DMS 273 (cell line): ENCODE data around the gene ATXN7L1.
"Not testable (repeated sequence)": the region's sequence is repeated elsewhere in the genome, so short reads cannot be mapped to it uniquely, and the experiment has no call there.

Source experiments
- DNase-seq: peaks from one replicate; lab custom pipeline; 2025; ENCODE audit not compliant: unreplicated experiment; lab: John Stamatoyannopoulos, UW

Gene ATXN7L1

GRCh38 chr7:105806592-105807447, 69.6 kb downstream of the ATXN7L1 start:
- no peak for DNase-seq

- no peak for DNase-seq
Measured at GRCh38 chr7:105805447-105806019, 70.9 kb downstream of the ATXN7L1 start.

- no peak for DNase-seq
Measured at GRCh38 chr7:105803429-105803736, 73.0 kb downstream of the ATXN7L1 start.

DNA sequence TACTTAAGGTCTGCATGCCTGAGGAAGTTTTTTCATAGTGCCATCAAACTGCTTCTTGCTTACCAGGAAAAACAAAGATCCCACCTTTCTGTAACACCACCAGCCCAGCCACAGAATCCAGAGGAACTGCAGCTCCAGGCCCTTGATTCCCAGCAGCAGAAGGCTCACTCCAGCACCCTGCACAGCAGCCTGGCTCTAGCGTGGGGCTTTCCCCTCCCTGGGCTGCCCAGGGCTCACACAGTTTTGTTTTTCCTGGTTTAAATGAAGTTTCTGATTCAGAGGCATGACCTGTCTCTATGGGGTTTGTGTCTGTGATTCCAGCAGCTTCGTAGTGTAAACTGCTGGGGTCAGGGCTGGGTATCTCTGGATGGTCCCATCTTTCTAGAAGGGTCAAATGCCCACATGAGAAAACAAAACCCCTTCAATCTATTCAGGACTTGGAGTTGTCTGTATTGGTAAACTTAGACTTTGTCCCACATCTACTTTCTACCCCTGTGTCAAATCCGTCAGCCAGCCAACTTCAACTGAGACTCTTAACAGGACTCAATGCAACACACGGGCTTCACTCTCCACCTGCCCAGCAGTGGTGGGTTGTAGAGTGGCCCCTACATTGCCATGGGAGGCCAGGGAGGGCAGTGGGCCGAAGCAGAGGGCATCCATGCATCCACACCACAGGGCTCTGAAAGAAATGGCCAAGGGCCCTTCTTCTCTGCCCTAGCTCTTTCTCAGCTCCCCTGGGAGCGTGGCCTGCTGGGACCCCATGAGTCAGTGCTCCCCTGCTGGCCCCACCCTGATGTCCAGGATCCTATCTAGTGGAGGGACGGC, 73.6 kb downstream of the ATXN7L1 start:
- DNase-seq: no peak

GRCh38 chr7:105800849-105801534, 75.4 kb downstream of the ATXN7L1 start:
- DNase-seq: no peak

- no peak for DNase-seq
Measured at GRCh38 chr7:105800442-105800841, 76.0 kb downstream of the ATXN7L1 start.

DNA sequence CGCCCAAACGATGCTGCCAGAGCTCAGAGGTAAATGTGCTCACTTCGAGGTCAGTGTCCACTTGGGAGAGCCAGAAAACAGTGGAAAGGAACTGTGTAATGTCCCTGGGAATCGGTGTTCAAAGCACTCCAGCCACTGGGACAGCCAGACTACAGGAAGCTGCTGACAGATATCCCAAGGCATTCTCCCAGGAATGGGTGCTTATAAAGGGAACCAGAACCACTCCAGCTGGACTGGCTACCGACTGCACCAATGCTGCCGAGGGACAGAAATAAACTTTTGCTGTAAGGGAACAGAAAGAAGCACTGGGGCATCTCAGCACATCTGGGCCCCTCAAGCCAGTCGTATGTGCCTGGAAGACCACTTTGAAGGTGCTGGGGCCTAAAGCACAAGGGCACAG, 76.7 kb downstream of the ATXN7L1 start:
- no peak for DNase-seq

DNA sequence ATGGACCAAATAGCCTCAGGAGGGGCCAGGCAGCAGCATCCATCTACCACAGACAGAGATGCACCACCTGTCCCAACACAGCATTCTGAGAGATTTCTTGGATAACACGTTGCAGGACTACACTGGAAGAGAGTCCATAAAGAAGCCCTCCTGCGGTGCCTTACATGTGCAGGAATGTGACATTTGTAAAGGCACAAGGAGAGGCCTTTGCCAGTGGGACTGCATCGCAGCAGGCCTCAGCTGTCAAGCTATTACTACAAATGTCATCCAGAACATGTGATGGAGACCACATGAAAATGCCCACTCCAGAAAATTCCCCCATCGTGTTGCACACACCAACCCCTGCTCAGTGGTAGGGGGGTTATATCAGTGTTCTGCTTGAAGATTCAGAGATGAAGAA, 77.4 kb downstream of the ATXN7L1 start:
- DNase-seq: no peak

GRCh38 chr7:105797652-105798051, 78.7 kb downstream of the ATXN7L1 start:
- DNase-seq: no peak

GRCh38 chr7:105796365-105796764, 80.0 kb downstream of the ATXN7L1 start:
- no peak for DNase-seq

- DNase-seq: peak; percentile 45
Measured at GRCh38 chr7:105794741-105795729, 81.4 kb downstream of the ATXN7L1 start.

- no peak for DNase-seq
Measured at GRCh38 chr7:105792488-105793370, 83.7 kb downstream of the ATXN7L1 start.

GRCh38 chr7:105791926-105792325, 84.5 kb downstream of the ATXN7L1 start:
- no peak for DNase-seq

DNA sequence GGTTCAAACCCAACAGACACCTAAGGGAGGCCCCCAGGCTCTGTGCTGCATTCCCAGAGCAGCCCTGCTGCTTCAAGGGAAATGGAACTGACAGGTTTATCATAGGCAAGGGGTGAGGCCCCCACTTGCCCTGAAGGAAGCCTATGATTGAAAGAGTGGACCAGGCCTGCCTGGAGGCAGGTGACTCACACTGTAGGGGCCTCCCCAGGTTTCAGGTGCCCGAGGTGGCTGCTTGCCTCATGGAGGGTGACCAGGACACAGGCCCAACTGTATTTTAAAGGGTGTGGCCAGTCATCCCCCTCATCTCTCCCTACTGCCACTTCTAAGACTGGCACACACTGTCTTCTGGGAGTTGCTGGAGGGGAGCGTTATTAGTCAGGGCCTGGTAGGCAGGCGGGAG, 85.4 kb downstream of the ATXN7L1 start:
- DNase-seq: no peak

GRCh38 chr7:105790452-105790851, 85.9 kb downstream of the ATXN7L1 start:
- not testable (repeated sequence) for DNase-seq

DNA sequence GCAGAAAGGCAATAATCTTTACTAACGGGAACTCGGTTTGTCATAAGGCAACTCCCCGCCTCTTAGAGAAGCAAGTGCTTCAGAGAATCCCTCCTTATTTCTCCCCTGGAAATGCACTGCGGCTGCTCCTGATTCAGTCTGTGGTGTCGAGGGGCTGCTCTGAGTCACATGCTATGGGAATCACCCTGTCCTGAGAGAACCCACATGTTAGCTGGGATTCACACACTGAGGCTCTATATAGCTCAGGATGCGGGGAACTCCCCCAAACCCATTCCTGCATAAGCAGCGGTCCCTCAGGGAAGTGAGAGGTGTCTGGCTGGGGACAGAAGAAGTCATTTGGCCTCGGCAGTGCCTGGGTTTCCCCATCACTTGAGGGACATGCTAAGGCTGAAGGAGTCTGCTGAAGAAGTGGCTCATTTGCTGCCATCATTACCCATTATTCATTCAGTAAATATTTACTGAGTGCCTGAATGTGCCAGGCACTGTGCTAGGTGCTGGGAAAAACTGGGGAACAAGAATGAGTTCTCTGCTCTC, 87.5 kb downstream of the ATXN7L1 start:
- DNase-seq: no peak

- no peak for DNase-seq
Measured at GRCh38 chr7:105788356-105788755, 88.0 kb downstream of the ATXN7L1 start.

DNA sequence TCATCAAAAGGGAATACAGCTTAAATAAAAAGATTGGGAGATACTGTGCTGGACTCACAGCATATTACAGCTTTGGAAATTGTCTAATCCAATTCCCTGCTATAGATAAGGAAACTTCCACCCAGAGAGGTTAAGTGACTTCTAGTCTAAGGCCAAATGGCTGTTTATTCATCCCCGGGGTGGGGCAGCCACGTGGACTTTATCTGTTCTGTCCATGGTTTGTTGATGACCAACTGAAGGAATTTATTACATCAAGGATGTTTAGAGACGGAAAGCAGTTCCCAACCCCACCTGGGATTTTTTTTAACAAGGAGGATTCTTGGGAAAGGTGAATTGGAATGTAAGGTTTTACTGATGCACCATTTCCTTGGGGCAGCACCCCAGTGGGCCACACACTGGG, 88.6 kb downstream of the ATXN7L1 start:
- DNase-seq: no peak
